Eye (tissue), 1 donor: ENCODE measurements around the gene ZNF687.

Experiments
- DNase-seq: peaks from one replicate; pipeline ENCODE4 v3.0.0-alpha.2; 2015

Gene ZNF687

GRCh38 chr1:151282883-151283725 is 1.0 kb downstream of the ZNF687 start:
- DNase-seq: peak; percentile 72

DNA sequence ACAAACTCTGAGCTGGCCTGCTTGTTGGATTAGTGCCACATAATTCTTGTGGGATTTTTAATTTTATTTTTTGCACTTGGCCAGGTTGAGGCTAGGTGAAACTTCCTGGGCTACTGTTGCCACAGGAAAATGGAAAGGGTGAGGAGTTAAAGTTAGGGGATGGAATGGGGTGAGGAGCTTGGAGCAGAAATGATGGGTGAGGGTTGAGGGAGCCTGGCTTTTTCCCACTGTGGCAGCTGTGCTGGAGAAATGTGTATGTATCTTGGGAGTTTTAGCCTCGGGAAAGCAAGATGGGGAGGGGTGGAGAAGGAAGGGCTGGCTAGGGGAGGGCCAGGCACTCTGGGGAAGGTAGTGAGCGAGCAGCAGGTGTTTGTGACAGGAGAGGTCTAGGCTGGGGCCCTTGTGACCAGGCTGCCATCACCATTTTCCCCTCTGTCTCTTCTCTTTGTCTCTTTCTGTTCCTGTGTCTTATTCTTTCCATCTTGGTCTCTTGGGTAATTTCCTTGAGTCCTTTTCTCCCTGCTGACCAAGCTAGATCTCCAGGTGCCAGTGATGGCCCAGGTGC is 2.0 kb downstream of the ZNF687 start:
- DNase-seq: no peak

DNA sequence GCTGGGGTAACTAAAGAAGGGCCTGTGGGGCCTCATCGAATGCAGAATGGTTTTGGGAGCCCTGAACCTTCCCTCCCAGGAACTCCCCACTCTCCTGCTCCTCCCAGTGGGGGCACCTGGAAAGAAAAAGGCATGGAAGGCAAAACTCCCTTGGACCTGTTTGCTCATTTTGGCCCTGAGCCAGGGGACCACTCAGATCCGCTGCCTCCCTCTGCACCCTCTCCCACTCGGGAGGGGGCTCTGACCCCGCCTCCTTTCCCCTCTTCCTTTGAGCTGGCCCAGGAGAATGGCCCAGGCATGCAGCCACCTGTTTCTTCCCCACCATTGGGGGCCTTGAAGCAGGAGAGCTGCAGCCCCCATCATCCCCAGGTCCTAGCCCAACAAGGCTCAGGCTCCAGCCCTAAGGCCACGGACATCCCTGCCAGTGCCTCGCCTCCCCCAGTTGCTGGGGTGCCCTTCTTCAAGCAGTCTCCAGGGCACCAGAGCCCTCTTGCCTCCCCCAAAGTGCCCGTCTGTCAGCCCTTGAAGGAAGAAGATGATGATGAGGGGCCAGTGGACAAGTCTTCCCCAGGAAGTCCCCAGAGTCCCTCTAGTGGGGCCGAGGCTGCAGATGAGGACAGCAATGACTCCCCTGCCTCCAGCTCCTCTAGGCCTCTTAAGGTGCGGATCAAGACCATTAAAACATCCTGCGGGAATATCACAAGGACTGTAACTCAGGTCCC is 4.7 kb downstream of the ZNF687 start:
- DNase-seq: no peak

DNA sequence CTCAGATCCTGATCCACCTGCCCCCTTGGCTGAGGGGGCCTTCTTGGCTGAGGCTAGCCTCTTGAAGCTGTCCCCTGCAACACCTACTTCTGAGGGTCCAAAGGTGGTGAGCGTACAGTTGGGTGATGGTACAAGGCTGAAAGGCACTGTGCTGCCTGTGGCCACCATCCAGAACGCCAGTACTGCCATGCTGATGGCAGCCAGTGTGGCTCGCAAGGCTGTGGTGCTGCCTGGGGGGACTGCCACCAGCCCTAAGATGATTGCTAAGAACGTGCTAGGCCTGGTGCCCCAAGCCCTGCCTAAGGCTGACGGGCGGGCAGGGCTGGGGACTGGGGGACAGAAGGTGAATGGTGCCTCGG is 5.2 kb downstream of the ZNF687 start:
- no peak for DNase-seq

GRCh38 chr1:151287767-151288500 is 5.8 kb downstream of the ZNF687 start:
- no peak for DNase-seq

GRCh38 chr1:151288502-151288901 is 6.4 kb downstream of the ZNF687 start:
- no peak for DNase-seq

GRCh38 chr1:151289080-151289935 is 7.2 kb downstream of the ZNF687 start:
- no peak for DNase-seq

DNA sequence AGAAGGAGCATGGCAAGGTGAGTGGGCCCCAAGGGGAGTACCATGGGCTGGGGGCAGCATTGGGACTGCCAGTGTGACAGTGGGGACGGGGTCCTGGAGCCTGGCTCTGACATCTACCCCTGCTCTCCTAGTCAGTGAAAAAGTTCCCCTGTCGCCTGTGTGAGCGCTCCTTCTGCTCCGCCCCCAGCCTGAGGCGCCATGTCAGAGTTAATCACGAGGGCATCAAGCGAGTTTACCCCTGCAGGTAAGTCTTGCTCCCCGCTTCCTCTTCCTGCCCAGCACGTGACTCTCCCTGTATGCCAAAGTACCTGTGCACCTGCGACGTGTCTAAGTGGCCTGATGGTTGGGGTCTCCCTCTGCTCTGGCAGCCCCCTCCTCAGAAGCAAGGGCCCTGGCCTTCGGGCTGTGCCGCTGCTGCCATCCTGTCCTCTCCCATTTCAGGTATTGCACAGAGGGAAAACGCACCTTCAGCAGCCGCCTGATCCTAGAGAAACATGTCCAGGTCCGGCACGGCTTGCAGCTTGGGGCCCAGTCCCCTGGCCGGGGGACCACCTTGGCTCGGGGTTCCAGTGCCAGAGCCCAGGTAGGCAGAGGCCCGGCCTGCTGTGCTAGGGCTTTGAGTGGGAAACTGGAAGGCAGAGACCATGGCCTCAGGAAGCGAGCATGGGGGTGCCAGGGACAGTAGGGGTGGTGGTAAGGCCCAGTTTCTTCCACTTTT is 8.1 kb downstream of the ZNF687 start:
- no peak for DNase-seq

- DNase-seq: no peak
These were observed 8.7 kb downstream of the ZNF687 start for GRCh38 chr1:151290709-151291303.

GRCh38 chr1:151292207-151293030 is 10.3 kb downstream of the ZNF687 start:
- no peak for DNase-seq

DNA sequence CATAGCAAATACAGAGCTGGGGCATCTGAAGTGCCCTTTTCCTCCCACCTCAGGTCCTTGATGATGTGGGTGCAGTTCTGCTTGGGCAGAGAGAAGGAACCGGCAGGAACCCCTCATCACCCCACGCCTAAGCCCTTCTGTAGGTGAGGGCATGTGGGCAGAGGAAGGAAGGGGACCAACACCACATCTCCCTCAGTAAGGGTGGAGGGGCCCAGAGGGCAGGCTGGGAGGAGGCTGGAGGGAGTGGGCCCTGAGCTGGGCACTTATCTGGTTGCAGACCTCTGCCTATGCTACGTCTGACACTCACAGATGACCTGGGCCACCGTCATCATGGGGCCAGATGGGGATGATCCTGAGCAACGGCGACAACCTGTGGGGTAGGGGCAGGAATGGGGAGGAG is 11.0 kb downstream of the ZNF687 start:
- DNase-seq: no peak

DNA sequence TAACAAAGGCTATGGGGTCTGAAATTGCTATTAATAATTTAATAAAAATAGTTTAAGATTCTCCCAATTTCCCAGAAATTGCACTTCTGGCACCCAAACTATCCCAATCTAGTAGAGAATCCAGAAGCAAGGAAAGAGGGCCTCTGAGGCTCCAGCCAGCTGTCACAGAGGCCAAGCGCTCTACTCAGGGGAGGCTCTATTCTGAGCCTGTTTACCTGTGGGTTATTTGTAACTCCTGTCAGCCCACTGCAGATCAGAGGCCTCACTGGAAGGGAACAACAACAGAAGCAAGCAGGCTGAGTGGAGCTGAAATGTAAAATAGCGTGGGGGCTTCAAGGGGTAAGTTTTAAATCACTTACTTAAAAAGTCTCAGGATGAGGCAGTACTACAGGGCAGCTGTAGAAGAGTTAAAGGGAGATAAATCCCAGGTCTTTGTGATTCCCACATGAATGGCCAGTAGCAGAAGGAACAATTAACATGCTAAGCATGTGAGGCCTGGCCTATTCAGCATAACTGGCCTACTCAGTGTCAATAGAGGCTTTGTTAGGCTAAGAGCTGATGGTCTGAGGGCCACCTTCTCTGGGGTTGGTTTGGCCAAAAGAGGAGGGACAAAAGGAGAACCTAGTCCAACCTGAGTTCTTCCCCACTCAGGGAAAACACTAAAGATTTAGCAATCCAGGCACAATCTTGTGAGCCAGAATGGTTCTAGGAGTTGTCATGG is 12.8 kb downstream of the ZNF687 start:
- DNase-seq: no peak

DNA sequence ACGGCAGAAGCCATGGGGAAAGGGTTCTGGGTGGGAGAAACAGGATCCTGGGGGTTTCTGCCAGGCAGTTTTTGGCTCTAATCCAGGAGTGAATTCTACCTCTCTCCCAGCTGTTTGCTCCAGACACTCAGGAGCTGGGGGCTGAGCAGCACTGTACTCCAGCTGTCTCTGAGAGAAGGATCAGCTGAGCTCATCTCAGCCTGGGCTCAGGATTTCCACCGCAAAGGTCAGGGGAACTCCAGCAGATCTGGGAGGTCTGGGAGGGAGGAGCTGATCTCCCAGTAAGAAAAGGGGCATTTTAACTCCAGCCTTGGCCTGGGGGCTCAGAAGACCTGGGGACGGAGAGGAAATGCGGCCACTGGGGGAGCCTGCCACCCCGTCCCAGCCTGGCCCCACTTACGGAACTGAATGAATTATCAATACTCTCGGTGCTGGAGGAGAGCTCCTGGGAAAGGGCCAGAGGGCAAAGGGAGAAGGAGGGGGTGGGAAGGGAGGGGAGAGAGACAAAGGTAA is 27.8 kb downstream of the ZNF687 start:
- DNase-seq: peak; percentile 60

- DNase-seq: no peak
These were observed 28.9 kb downstream of the ZNF687 start for GRCh38 chr1:151311011-151311410.

DNA sequence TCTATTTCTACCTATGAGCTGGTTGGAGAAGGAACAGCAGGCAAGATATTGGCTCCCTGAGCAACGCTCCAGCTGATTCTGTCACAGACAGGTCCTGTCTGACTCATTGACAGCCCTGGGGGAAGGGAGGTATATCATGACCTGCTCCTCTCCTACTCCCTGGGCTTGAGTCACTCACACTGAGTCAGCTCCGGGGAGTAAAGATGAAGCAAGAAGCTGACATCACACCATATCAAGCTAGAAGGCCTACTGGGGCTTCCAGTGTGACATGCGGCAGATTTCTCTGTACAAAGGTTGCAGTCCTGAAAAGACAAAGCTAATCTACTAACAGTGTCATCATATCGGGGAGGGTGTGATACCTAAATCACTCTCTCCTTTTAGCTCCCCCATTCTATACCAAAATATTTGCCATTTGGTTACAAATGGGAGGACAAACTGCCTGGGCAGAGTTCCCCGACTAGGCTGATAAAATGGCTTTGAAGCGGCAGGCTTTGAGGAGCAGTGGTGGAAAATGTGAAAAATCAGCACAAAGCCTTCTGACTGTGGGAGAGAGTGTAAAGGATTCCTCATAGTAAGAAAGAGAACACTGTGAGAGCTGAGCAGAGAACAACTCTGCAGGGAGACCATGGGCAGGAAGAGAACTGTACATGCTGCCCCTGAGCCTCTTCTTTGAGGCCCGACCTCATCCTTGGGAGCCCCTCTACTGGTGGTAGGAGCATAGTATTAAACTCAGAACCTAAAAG is 29.7 kb downstream of the ZNF687 start:
- no peak for DNase-seq

- DNase-seq: no peak
These were observed 30.3 kb downstream of the ZNF687 start for GRCh38 chr1:151312411-151312810.

DNA sequence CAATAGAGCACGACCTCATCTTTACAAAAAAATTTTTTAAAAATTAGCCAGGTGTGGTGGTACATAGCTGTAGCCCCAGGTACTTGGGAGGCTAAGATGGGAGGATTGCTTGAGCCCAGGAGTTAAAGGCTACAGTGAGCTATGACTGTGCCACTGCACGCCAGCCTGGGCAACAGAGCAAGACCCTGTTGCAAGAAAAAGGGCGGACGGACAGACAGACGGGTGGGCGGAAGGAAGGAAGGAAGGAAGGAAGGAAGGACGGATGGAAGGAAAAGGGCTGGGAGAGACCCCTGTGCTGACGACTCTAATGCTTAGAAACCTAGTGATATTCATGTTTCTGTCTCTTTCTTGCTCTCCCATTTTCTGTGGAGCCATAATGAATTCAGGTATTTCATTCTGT is 30.7 kb downstream of the ZNF687 start:
- DNase-seq: no peak

DNA sequence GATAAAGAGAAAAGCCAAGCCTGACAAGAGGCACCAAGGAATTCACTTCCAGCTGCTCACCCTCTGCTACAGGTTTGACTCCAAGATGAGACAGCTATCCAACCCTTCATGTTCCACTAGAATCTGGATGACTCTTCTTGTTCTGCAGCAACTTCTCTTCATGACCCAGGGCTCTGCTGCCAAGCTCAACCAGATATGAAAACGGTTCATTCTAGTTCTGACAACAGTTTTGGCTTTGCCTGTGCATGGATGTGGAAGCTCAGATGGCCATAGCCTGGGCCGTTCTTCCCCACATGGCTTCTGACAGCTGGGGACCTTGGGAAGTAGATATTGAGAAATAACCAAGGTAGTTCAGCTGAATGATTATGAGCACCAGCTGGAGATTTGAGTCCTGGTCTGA is 31.4 kb downstream of the ZNF687 start:
- DNase-seq: no peak
